Left ventricle myocardium inferior (tissue), 1 donor: ENCODE measurements around the gene TMEM25. TPM values are rescaled to one million over a fixed set of nuclear protein-coding genes. Genes with fewer than 3 reads are reported as not detected.
A peak's percentile ranks its signal among the peaks of the same experiment; 100 is the strongest.

Experiments
- DNase-seq: peaks from one replicate; pipeline ENCODE4 v3.0.0-alpha.2; 2020
- H3K27ac ChIP-seq: fragments of 200-600 bp; replicated peaks from 2 replicates; pipeline ENCODE4 v1.8.0; 2021
- H3K27me3 ChIP-seq: fragments of 200-600 bp; 2 replicates; pipeline ENCODE4 v1.8.0; 2021; ENCODE audit warnings: low read depth
- H3K36me3 ChIP-seq: fragments of 200-600 bp; 2 replicates; pipeline ENCODE4 v1.8.0; 2021
- H3K4me1 ChIP-seq: fragments of 200-600 bp; 2 replicates; pipeline ENCODE4 v1.8.0; 2021
- H3K4me3 ChIP-seq: fragments of 200-600 bp; 2 replicates; pipeline ENCODE4 v1.8.0; 2021; ENCODE audit warnings: mild to moderate bottlenecking, moderate library complexity
- H3K9me3 ChIP-seq: fragments of 200-600 bp; replicated peaks from 2 replicates; pipeline ENCODE4 v1.8.0; 2021
- CTCF ChIP-seq: fragments of 200-600 bp; IDR thresholded peaks from 2 replicates; pipeline ENCODE4 v1.8.0; 2021; ENCODE audit warnings: antibody characterized with exemption, mild to moderate bottlenecking, borderline replicate concordance
- intact Hi-C: fragments of 100-400 bp; cut with micrococcal nuclease; formaldehyde crosslinking; loops from one replicate; pipeline ENCODE4 v1.11.0; 2022
- total RNA-seq: library from RNA; stranded (reverse); fragmentation: NEBNext Ultra II Directional; extraction: Animal tissue kit (Norgen Biotek cat#: 25700); gene quantifications from one replicate; pipeline ENCODE4 v1.2.1, GENCODE V29; 2021
- donor health status: DM: no; HTN: yes; CAD: no; lungs with severe emphysema.

The TMEM25 gene
- total RNA-seq, 1 donor from 2014 or later: 7.8 TPM

- Histone ChIP-seq H3K9me3 (no peaks in the 10 kb centered on the region), H3K27ac (no peak within 1 kb of the TSS), H3K36me3 (peaks cover 31% of the 10 kb centered on the region), H3K4me1 (peaks cover 35% of the 10 kb centered on the region), H3K27me3 (no peaks in the 10 kb centered on the region), H3K4me3 (no peak within 1 kb of the TSS)
- TF ChIP-seq CTCF: no peak
- no peak for DNase-seq
- intact Hi-C loops: no loop called here
Measured at GRCh38 chr11:118527109-118527508, 3.9 kb upstream of the TMEM25 start, which contains the start of gene TTC36. TTC36 (plus strand) TSS chr11:118527474; CDS start chr11:118527495, 21 bp downstream.

GRCh38 chr11:118528511-118528910 is 2.5 kb upstream of the TMEM25 start:
- no peak for TF ChIP-seq CTCF
- Histone ChIP-seq H3K9me3 (no peaks in the 10 kb centered on the region), H3K4me1 (peaks cover 28% of the 10 kb centered on the region), H3K27ac (no peak overlapping the region), H3K27me3 (no peaks in the 10 kb centered on the region), H3K36me3 (peaks cover 18% of the 10 kb centered on the region), H3K4me3 (no peak overlapping the region)
- DNase-seq: no peak
- intact Hi-C loops: no loop called here

GRCh38 chr11:118529584-118530175 is 1.3 kb upstream of the TMEM25 start:
- intact Hi-C loops: no loop called here
- TF ChIP-seq CTCF: no peak
- no peaks in the 10 kb centered on the region for H3K27me3 ChIP-seq
- H3K4me3 ChIP-seq: peak overlapping the region; percentile 84
- no peak for DNase-seq
- peaks cover 7% of the 10 kb centered on the region for H3K36me3 ChIP-seq
- no peaks in the 10 kb centered on the region for H3K9me3 ChIP-seq
- H3K27ac ChIP-seq: no peak overlapping the region
- peaks cover 28% of the 10 kb centered on the region for H3K4me1 ChIP-seq

- H3K36me3 ChIP-seq: peaks cover 2% of the 10 kb centered on the region
- H3K27ac ChIP-seq: peak overlapping the region; percentile 79
- no peak for TF ChIP-seq CTCF
- intact Hi-C loops: no loop called here
- no peak for DNase-seq
- no peaks in the 10 kb centered on the region for H3K9me3 ChIP-seq
- peaks cover 28% of the 10 kb centered on the region for H3K4me1 ChIP-seq
- no peaks in the 10 kb centered on the region for H3K27me3 ChIP-seq
- peak overlapping the region; percentile 84 for H3K4me3 ChIP-seq
Measured at GRCh38 chr11:118530180-118530682, 761 bp upstream of the TMEM25 start.

- H3K9me3 ChIP-seq: no peaks in the 10 kb centered on the region
- peak overlapping the region; percentile 79 for H3K27ac ChIP-seq
- H3K4me3 ChIP-seq: peak overlapping the region; percentile 84
- H3K27me3 ChIP-seq: no peaks in the 10 kb centered on the region
- peaks cover 28% of the 10 kb centered on the region for H3K4me1 ChIP-seq
- intact Hi-C loops: no loop called here
- no peaks in the 10 kb centered on the region for H3K36me3 ChIP-seq
- no peak for DNase-seq
- no peak for TF ChIP-seq CTCF
Measured at GRCh38 chr11:118531597-118532084, 649 bp downstream of the TMEM25 start.
